HCT116 (cell line): ENCODE measurements around the gene LY6G6D. TPM values are rescaled to one million over a fixed set of nuclear protein-coding genes. Genes with fewer than 3 reads are reported as not detected.

Source experiments
- ATAC-seq: fragments of 200-7000 bp; cut with Tn5 transposase; 2 replicates; pipeline ENCODE4 v1.9.1; 2020; ENCODE audit warnings: mild to moderate bottlenecking, moderate library complexity
- BruUV-seq: library from RNA; stranded (reverse); fragments of 400-500 nt; replicated peaks from 2 replicates; lab custom pipeline; 2021; lab: Mats Ljungman, UMichigan
- CTCF ChIA-PET: fragments of 300-600 bp; sonication (Branson Sonifier 250); formaldehyde crosslinking; loops from one replicate; lab custom pipeline; 2021; ENCODE audit warnings: antibody characterized with exemption; lab: Charles Lee
- POLR2A ChIA-PET: fragments of 300-600, 350-600 bp; sonication (Branson Sonifier 250); formaldehyde crosslinking; loops from one replicate; lab custom pipeline; 2021; ENCODE audit warnings: antibody characterized with exemption; lab: Charles Lee
- RAD21 ChIA-PET, 2 experiments: fragments of 300-600 bp; sonication (Branson Sonifier 250); formaldehyde crosslinking; loops; one replicate each; lab custom pipeline; 2023; ENCODE audit warnings: low total read pairs in 2 of 2; ENCODE audit not compliant: uncharacterized antibody in 2 of 2, unreplicated experiment in 2 of 2, low non-redundant PET in 1 of 2; lab: Charles Lee
- DNase-seq: peaks from one replicate; pipeline ENCODE4 v3.0.0-alpha.2; 2010; ENCODE audit warnings: low read depth, low spot score
- H2AFZ ChIP-seq: fragments of 200-600 bp; shearing (Covaris generic), sonication (generic); 2 replicates; pipeline ENCODE4 v1.6.1; 2017; ENCODE audit warnings: low read depth, mixed run types, mixed read lengths, antibody characterized with exemption, low read length; ENCODE audit not compliant: poor library complexity, severe bottlenecking
- H3K27ac ChIP-seq: 2 replicates; pipeline ENCODE4 v1.5.1; 2012; ENCODE audit warnings: low read depth, low read length
- H3K27me3 ChIP-seq: fragments of 200-600 bp; sonication (generic); 2 replicates; pipeline ENCODE4 v1.6.1; 2016; ENCODE audit warnings: mixed run types, low read length, mixed read lengths; ENCODE audit not compliant: insufficient read depth
- H3K36me3 ChIP-seq, 2 experiments: fragments of 200-500 bp in 1 of 2; fragments of 200-600 bp in 1 of 2; sonication (Bioruptor generic) in 1 of 2; sonication (generic) in 1 of 2; 2 replicates each; pipeline versions ENCODE4 v1.5.1 to v1.6.1; 2014 to 2016; ENCODE audit warnings: low read length in 2 of 2, inconsistent platforms in 1 of 2, mixed read lengths in 1 of 2, mixed run types in 1 of 2; ENCODE audit not compliant: insufficient read depth in 2 of 2, control insufficient read depth in 1 of 2
- H3K4me1 ChIP-seq, 2 experiments: fragments of 200-600 bp in 1 of 2; sonication (generic) in 1 of 2; 2 replicates each; pipeline versions ENCODE4 v1.5.1 to v1.6.1; 2012 to 2017; ENCODE audit warnings: low read length in 2 of 2, inconsistent platforms in 1 of 2, mild to moderate bottlenecking in 1 of 2, mixed read lengths in 1 of 2, mixed run types in 1 of 2, moderate library complexity in 1 of 2; ENCODE audit not compliant: insufficient read depth in 2 of 2, control insufficient read depth in 1 of 2
- H3K4me2 ChIP-seq: fragments of 200-600 bp; sonication (generic); 2 replicates; pipeline ENCODE4 v1.6.1; 2017; ENCODE audit warnings: mixed run types, low read length, mixed read lengths
- H3K4me3 ChIP-seq, 2 experiments: fragments of 200-600 bp in 1 of 2; sonication (generic) in 1 of 2; replicated peaks in 1 of 2; 2 replicates each; pipeline ENCODE4 v1.5.1; 2011 to 2016; ENCODE audit warnings: low read length in 2 of 2, control low read depth in 1 of 2, low read depth in 1 of 2, mild to moderate bottlenecking in 1 of 2, mixed read lengths in 1 of 2, mixed run types in 1 of 2
- H3K79me2 ChIP-seq: fragments of 200-600 bp; sonication (generic); 2 replicates; pipeline ENCODE4 v1.6.1; 2017; ENCODE audit warnings: mild to moderate bottlenecking, mixed run types, low read length, moderate library complexity, mixed read lengths; ENCODE audit not compliant: insufficient read depth
- H3K9ac ChIP-seq: fragments of 200-600 bp; sonication (generic); 2 replicates; pipeline ENCODE4 v1.6.1; 2016; ENCODE audit warnings: low read length, mixed read lengths
- H3K9me2 ChIP-seq: fragments of 200-600 bp; sonication (generic), shearing (Covaris generic); 2 replicates; pipeline ENCODE4 v1.6.1; 2017; ENCODE audit warnings: mixed run types, mild to moderate bottlenecking, moderate library complexity; ENCODE audit not compliant: insufficient read depth
- H3K9me3 ChIP-seq, 2 experiments: fragments of 200-500 bp in 1 of 2; fragments of 200-600 bp in 1 of 2; sonication (Bioruptor generic) in 1 of 2; sonication (generic) in 1 of 2; 2 replicates each; pipeline ENCODE4 v1.6.1; 2014 to 2017; ENCODE audit warnings: low read length in 2 of 2, mixed read lengths in 2 of 2, inconsistent platforms in 1 of 2, low read depth in 1 of 2, mild to moderate bottlenecking in 1 of 2, mixed run types in 1 of 2, moderate library complexity in 1 of 2; ENCODE audit not compliant: control insufficient read depth in 1 of 2, insufficient read depth in 1 of 2
- H4K20me1 ChIP-seq: fragments of 200-600 bp; sonication (generic), shearing (Covaris generic); 2 replicates; pipeline ENCODE4 v1.6.1; 2017; ENCODE audit warnings: mixed run types, mild to moderate bottlenecking, moderate library complexity; ENCODE audit not compliant: insufficient read depth
- CBX3 ChIP-seq: IDR thresholded peaks from 2 replicates; pipeline ENCODE4 v1.6.1; 2012; ENCODE audit warnings: low read depth
- CTCF ChIP-seq, 3 experiments: fragments of 200-600 bp in 1 of 3; sonication (generic) in 1 of 3; IDR thresholded peaks in 2 of 3; conservative IDR thresholded peaks in 1 of 3; 2 replicates each; pipeline ENCODE4 v1.5.1; 2012 to 2017; ENCODE audit warnings: low read depth in 2 of 3, low read length in 2 of 3, antibody characterized with exemption in 1 of 3, borderline replicate concordance in 1 of 3, control low read depth in 1 of 3, mild to moderate bottlenecking in 1 of 3, mixed read lengths in 1 of 3, mixed run types in 1 of 3, moderate library complexity in 1 of 3; ENCODE audit not compliant: insufficient read depth in 1 of 3
- EGR1 ChIP-seq: IDR thresholded peaks from 2 replicates; pipeline ENCODE4 v1.6.1; 2012; ENCODE audit warnings: low read depth
- ELF1 ChIP-seq: IDR thresholded peaks from 2 replicates; pipeline ENCODE4 v1.6.1; 2012; ENCODE audit warnings: low read depth, borderline replicate concordance
- MAX ChIP-seq: IDR thresholded peaks from 2 replicates; pipeline ENCODE4 v1.6.1; 2012
- POLR2AphosphoS5 ChIP-seq: IDR thresholded peaks from 2 replicates; pipeline ENCODE4 v1.6.1; 2011; ENCODE audit warnings: mild to moderate bottlenecking, low read depth, low read length, moderate library complexity
- SIN3A ChIP-seq: IDR thresholded peaks from 2 replicates; pipeline ENCODE4 v1.6.1; 2012; ENCODE audit warnings: low read depth
- SP1 ChIP-seq: IDR thresholded peaks from 2 replicates; pipeline ENCODE4 v1.6.1; 2012; ENCODE audit warnings: low read depth
- SRF ChIP-seq: IDR thresholded peaks from 2 replicates; pipeline ENCODE4 v1.6.1; 2012; ENCODE audit warnings: low read depth
- TCF7L2 ChIP-seq: IDR thresholded peaks from 2 replicates; pipeline ENCODE4 v1.7.0; 2011; ENCODE audit warnings: borderline replicate concordance, inconsistent platforms; ENCODE audit not compliant: insufficient read depth, insufficient read length; ENCODE audit errors: extremely low read depth
- YY1 ChIP-seq: IDR thresholded peaks from 2 replicates; pipeline ENCODE4 v1.6.1; 2011; ENCODE audit warnings: low read length, low read depth, moderate library complexity, mild to moderate bottlenecking; ENCODE audit not compliant: insufficient replicate concordance; ENCODE audit errors: extremely low read depth
- ZNF274 ChIP-seq: fragments of 200-500 bp; sonication (Bioruptor generic); IDR thresholded peaks from 2 replicates; pipeline ENCODE4 v1.6.1; 2014; ENCODE audit warnings: mild to moderate bottlenecking, low read depth, low read length, inconsistent platforms
- intact Hi-C: fragments of 100-400 bp; cut with micrococcal nuclease; formaldehyde crosslinking; loops from 2 replicates; pipeline ENCODE4 v1.10.0; 2022
- total RNA-seq: library from RNA; stranded (reverse); gene quantifications from one replicate; pipeline ENCODE4 v1.2.1, GENCODE V29; 2021; ENCODE audit not compliant: unreplicated experiment

LY6G6D gene
- total RNA-seq, 1 experiment from 2014 or later: not detected

- DNase-seq: no peak
- Histone ChIP-seq H3K9me3 (no peaks in the 10 kb centered on the region), H3K9me2 (no peaks in the 10 kb centered on the region), H3K36me3 (no peaks in the 10 kb centered on the region), H3K79me2 (no peaks in the 10 kb centered on the region), H4K20me1 (no peaks in the 10 kb centered on the region), H3K4me3 (peak overlapping the region in 1 of 2 experiments; percentile 14; a peak in 2 of 4 replicates), H3K9ac (no peak overlapping the region), H3K27ac (no peak overlapping the region; the same call in 1 of the 2 replicates), H3K27me3 (no peaks in the 10 kb centered on the region), H3K4me2 (peak overlapping the region; percentile 68), H3K4me1 (peaks cover 39 to 54% of the 10 kb centered on the region in 2 experiments), H2AFZ (no peak overlapping the region)
- RAD21 ChIA-PET: no interaction called here
- BruUV-seq: no TSS peak
- intact Hi-C loops: no loop called here
- no peak for TF ChIP-seq TCF7L2
- no peak for TF ChIP-seq ELF1
- peak in 2 of 3 experiments; percentile 13 to 40; a peak in 2 of 6 replicates for TF ChIP-seq CTCF (IDR thresholded peaks at IDR 0.05 in 2 of 3, conservative IDR thresholded peaks at IDR 0.05 in 1 of 3; ENCODE audit: borderline replicate concordance in 1 of 3, insufficient read depth in 1 of 3, low read depth in 2 of 3, low read length in 2 of 3)
- no peak for TF ChIP-seq EGR1
- POLR2A ChIA-PET: no interaction called here
- peak; percentile 44 for ATAC-seq
- CTCF ChIA-PET: no interaction called here
Observed at GRCh38 chr6:31717499-31718222, 2.5 kb downstream of the LY6G6D start.

- POLR2A ChIA-PET: no interaction called here
- Histone ChIP-seq H4K20me1 (no peaks in the 10 kb centered on the region), H3K27me3 (no peaks in the 10 kb centered on the region), H3K4me3 (peak overlapping the region in 1 of 2 experiments; percentile 14; a peak in 2 of 4 replicates), H3K36me3 (no peaks in the 10 kb centered on the region), H3K27ac (peak overlapping the region; percentile 36; the same call in 1 of the 2 replicates), H2AFZ (no peak overlapping the region), H3K9me3 (no peaks in the 10 kb centered on the region), H3K4me1 (peaks cover 39 to 54% of the 10 kb centered on the region in 2 experiments), H3K9me2 (no peaks in the 10 kb centered on the region), H3K79me2 (no peaks in the 10 kb centered on the region), H3K9ac (no peak overlapping the region), H3K4me2 (peak overlapping the region; percentile 68)
- BruUV-seq: no TSS peak
- peak; percentile 79 for ATAC-seq
- peak; percentile 71 for DNase-seq
- RAD21 ChIA-PET: no interaction called here
- TF ChIP-seq SRF: no peak
- TF ChIP-seq POLR2AphosphoS5: peak; percentile 55
- peak; percentile 39; the same call in 1 of the 2 replicates for TF ChIP-seq CBX3
- TF ChIP-seq ZNF274: no peak
- TF ChIP-seq SIN3A: no peak
- TF ChIP-seq MAX: peak; percentile 54; the same call in 1 of the 2 replicates
- TF ChIP-seq SP1: peak; percentile 93
- peak; percentile 63 for TF ChIP-seq YY1
- intact Hi-C loops: no loop called here
- CTCF ChIA-PET: no interaction called here
Observed at GRCh38 chr6:31718265-31718664, 3.1 kb downstream of the LY6G6D start.
